RPMI7951 (cell line): Measurements from ENCODE around the gene ALS2CL. TPM values are rescaled to one million over a fixed set of nuclear protein-coding genes. Genes with fewer than 3 reads are reported as not detected.
A peak's percentile ranks its signal among the peaks of the same experiment; 100 is the strongest.

Source experiments
- DNase-seq: peaks from one replicate; pipeline ENCODE4 v3.0.0-alpha.2; 2012; ENCODE audit warnings: low read depth
- total RNA-seq: library from RNA; depleted of rRNA; stranded (reverse); fragments of >200 nt; shearing (Covaris generic); gene quantifications from 2 replicates; pipeline ENCODE4 v1.2.3, GENCODE V29; 2014

The ALS2CL gene
- total RNA-seq, 1 experiment from 2014 or later, result 1.2 TPM

DNA sequence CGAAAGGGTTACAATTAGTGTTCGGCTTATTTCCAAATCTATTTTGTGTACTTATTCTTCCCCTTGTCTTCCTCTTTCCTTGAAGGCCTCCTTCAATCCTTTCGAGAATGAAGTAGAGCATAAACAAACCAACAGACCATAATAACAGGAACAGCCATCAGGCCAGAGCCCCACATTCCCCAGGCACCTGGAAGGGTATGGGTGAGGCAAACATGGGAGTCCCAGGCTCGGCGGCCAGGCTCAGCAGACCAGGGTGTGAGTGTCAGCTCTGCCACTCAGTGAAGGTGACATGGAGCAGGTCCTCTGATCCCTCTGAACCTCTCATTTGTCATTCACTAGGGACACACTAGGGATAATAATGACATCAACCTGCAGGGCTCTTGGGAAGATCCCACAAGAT is 13.8 kb downstream of the ALS2CL start:
- DNase-seq, result no peak

DNA sequence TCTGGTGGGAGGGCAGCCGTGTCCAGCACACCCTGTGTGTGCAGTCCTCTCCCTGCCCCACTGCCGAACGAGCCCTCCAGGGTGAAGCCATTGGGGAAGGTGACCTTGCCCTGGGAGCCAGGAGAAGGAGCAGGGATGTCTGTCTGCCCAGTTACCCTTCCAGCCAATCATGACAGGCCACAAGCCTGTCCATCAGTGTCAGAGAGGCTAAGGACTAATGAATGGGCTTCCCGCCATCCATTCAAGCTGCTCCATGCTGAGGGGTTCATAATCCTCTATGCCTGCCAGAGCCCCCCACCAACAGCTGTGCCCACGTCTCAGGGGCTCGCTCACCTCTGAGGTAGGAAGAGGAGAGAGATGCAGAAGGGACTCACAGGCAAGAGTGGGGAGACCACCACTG is 15.2 kb downstream of the ALS2CL start:
- no peak for DNase-seq

DNA sequence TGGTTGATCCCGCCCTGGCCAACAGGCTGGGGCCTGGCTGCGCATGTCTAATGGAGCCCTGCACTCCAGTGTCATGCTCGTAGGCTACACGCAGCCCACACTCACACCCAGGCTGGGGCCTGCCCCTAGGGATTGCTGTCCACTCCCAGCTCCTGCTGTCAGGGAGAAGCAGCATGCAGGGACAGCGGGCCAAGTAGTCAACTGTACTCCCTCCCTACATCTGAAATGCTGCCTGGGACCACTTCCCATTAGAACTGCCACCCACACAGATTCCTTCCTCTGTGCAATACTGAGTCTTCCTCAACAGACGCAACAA is 16.1 kb downstream of the ALS2CL start:
- peak; percentile 24 for DNase-seq

DNA sequence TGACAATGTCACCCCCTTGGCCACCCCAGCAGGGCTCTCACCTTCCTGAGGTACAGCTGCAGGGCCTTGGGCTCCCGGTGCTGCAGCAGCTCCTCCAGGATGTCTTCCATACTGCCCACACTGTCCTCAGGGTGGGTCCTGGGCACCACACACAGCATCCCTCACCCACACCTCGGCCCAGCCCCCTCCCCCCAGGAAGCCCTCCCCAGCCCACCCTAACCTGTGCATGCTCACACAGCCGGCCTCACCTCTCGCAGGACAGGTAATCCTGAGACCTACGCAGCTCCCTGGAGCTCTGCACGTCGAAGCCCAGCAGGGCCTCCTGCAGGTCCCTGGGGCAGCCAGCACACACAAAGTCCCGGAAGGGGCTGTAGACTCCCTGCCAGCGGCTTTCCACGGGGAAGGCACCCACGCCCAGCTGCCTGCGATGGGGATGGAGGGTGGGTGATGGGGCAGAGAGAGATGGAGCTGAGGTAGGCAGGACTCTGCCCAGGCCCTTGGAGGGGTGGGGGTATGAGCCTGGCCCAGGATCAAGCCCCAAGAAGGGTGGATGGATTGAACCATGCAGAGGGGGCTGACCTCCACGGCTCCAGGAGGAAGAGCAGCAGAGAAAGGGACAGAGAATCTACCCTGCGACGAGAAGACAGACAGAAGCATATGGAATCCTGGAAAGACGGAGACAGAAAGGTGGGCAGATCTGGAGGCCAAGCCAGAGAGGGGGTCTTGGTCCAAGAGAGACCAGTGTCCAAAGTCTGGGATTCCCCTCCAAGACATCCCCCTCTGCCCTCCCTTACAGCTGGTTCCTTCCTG is 16.7 kb downstream of the ALS2CL start:
- DNase-seq, result no peak

DNA sequence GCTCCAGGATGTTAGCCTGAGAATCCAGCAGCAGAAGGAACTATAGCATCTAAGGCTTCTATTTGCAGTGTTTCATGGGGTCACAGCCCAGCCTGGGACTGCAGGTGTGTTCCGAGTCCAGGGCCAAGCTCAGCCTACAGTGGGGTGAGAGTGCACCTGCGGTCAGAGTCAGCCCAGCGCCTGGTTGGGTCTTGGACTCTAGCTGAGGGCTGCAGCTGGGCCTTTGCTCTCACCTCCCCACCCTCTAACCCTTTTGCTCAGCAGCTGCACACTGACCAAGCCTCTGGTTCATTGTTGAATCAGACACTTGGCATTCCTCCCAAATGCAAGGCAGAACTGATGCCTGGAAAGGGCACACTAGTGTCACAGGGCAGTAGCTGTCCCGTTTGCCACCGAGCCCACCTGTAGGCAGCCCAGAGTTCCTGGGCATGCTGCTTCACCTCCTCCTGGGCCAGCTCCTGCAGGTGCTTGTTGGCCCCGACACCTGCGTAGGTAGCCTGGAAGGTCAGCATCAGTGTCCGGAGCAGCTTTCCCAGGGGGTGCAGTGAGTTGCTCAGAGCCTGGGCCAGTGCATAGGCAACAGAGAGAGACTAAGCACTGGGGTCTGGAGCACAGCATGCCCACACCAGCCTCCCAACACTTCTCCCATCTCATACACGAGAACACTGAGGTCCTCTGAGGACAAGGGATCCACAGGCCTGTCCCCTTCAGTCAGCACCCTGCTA is 17.5 kb downstream of the ALS2CL start:
- DNase-seq, result peak; percentile 58

DNA sequence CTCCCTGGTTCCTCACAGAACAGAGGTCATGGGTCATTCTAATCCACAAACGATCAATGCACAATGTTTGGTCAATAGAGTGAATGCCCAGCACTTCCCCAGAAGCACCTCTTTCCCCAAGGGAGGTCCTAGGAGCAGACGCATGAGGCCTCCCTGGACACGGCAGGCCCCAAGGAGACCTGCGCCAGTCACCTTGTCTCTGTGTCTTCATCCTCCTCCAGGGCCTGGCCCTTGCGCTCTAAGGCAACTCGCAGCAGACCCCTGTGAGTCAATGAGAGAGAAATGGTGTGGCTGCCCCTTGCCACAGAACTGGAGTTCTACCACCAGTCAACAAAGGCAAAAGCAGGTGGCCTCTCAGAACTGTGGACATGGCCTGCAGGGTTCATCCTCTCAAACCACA is 18.1 kb downstream of the ALS2CL start:
- no peak for DNase-seq

DNA sequence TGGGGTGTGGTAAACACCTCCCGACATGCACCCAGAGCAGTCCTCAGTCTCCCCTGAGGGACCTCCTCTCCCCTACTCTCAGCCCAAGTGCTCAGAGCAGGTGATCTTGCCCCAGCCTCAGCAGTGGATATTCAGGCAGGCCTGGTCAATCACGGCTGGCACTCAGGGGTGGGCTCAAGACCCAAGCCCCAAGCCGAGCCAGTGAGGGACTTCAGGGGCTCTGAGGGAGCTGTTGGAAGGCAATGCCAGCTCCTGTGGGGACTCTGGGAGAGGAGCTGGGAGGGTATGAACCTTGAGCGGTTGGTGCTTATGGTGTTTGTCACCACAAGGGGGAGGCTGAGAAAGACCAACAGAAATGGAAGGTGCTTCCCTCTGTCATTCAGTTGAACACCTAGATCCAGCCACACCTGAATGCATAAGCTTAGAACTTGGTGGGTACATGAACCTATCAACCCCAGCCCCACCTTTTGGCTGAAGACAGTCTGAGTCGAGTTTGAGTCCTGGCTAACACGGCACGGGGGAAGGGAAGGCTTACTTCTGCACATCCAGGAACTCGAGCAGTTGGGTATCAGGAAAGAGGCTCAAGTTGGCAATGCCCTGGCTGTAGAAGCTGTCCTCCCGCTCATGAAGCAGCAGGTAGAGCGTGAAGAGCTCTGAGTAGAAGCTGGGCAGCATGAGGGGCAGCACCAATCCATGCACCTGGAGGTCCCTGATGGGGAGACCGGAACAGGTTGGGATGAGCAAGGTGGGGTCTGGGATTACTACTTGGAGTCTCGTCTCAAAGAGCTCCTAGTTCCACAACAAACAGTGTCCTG is 19.2 kb downstream of the ALS2CL start:
- DNase-seq, result no peak

DNA sequence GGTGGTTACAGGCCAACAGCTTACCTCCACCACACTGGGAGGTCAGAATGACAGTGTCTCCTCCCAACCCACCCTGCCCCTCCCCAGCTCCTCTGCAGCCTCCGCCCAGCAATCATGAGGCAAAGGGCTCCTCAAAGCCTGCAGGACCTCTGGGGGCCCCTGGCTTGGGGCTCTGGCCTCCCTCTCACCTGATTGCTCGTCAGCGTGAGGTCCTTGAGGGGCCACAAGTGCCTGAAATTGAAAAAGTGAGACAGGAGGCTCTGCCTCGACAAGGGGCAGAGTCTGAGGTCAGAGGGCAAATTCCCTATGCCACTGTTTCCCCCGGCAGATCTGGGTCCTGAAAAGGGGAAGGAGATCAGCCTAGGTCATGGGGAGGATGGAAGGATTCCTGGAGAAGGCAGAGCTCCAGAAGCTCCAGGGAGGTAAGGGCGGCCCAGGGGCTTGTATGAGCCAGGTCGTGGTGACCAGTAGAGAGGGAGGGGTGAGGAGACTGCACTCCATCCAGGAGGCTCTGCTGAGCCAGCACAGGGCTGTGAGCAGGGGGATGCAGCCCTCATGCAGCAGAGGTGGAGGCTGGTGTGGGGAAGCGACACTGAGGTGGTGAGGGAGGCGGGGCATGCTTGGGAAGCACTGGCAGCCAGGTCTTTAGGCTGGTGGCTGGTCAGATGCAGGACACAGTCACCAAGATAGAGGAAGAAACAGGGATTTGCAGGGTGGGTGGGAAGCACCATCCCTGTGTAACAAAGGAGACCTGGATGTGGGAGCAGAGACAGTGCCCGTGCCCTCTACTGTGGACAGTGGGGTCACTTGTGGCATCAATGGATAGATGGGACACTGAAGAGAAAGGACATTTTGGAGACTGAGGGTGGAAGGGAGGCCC is 20.1 kb downstream of the ALS2CL start:
- DNase-seq, result no peak

DNA sequence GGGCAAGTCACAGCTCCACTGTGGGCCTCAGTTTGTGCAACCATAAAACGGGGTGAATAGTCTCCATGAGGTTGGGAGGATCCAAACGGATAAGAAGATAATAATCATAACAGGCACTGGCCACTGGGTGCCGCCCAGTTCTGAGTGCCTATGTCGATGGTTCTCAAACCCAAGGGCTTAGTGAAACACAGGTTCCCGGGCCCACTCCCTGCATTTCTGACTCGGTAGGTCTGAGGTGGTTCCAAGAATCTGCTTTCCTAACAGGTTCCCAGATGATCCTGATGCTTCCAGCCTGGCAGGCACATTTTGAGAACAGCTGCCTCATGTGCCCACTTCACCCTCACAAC is 21.2 kb downstream of the ALS2CL start:
- DNase-seq, result no peak

DNA sequence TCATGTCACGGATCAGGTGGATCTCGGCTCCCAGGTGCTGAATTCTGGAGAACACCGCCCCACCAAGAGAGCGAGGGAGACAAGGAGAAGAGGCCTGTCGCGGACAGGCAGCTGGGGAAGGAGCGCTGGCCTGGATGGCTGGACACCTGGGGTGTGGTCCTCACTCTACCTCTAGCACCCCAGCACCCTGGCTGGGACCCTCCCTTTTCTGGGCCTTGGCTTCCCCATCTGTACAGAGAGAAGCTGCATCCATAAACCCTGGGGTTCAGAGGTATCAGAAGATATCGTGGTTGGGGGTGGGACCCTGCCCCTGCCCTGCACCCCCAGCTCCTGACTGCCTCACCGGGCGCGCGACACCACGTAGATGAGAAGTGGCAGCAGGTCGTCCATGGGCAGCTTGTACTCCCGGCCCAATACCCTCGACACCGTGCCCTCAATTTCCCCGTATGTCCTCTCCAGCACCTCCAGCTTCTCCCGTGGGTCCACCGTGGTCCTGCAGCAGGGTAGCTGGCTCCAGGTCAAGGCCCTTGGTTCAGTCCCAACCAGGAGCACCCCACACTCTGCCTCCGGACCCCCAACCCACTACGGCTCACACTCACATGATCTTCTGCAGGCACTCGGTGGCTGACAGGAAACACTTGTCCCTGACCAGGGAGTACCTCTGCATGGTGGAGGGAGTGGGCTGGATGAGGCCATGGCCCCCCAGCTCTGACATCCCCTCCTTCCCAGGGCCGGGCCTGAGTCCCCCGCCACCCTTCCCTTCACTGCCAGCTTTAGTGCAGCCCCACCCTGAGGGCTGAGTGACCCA is 21.7 kb downstream of the ALS2CL start:
- no peak for DNase-seq

DNA sequence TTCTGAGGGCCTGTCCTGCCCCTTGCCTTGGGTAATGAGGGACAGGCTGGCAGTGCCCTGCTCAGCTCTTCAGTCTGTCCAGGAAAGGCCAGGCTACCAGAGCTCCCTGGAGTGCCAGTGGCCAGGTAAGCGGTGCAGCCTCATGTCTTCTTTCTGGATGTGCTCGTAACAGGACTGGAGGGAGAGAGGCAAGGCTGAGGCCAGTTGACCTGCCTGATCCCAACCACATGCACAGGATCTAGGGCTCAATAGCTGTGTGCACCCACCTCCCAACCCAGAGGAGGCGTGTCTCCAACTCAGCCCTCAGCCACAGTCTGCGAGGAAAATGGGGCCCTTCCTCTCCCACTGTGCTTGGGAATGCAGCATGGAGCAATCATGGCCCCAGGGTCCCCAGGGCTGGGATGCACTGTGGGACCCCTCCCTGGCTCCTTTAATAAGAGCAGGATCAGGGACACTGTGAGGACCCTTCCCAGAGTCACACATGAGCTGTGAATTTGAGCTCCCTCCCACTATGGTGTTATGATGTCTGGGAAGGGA is 22.5 kb downstream of the ALS2CL start:
- no peak for DNase-seq

DNA sequence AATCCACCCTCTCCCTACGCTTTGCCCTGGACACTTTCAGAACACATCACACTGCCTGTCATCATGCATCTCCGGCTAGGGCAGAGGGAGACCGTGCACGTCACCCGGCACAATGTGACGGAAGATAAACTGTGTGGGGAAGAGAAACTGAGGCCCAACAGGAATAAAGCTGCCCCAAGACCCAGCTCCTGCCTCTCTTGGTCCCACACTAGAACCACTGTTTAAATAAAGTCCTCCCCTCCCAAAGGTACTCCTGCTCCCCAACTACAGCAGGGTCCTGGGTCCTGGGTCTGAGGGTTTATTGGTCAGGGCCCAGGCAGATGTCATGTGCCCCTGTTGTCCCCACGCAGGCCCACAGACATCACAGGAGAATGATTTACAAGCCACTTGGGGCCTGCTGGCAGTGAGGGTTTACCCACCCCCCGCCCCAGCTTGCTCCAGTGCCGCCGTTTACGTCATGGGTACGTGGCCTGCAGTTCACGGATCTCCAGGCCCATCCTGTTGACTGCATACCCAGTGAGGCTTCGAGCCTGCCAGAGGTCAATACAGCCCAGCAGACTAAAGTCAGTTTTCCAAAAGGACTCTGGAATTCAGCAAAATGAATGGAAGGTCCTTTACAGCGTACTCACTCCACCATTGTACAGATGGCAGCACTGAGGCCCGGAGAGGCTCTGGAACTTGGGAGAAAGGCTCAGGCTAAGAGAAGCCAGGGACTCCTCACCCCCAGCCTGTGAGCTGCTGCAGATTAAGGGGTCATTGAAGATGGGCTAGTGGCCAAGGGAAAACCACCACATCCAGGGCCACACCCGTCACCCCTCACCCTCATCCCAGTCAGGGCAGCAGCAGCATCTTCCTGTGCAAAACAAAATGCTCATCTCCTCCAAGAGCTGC is 23.2 kb downstream of the ALS2CL start:
- no peak for DNase-seq

DNA sequence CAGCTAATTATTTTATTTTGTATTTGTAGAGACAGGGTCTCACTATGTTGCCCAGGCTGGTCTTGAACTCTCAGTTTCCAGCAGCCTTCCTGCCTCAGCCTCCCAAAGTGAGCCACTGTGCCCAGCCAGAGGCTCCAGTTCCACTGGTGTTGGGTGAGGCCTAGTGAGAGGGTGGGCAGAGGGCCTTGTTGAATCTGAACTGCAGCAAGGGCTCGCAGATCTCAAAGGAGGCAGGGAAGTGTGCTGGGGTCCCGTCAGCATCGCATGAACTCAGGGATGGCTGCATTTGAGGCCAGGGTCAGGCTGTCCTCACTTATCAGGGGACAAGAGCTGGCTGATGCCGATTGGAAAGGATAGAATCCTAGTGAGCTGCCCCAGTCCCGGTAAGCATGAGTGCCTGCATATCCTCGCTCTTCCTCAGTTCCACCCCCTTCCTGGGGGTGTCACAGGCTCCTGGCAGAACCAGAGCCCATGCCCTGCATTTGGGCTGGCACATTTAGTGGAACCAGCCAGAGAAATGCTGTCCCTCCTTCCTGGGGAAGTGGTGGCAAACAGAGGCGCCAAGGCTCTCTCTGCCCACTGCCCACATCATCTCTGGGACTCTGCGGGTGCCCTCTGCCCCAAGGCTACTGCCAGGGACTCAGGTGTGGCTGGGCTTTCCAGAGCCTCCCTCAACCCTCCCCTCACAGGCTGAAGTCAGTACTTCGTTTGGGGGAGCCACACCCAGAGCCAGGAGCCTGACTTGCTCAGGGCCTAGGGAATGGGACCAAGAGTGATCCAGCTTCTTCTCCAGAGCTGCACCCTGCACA is 24.1 kb downstream of the ALS2CL start:
- no peak for DNase-seq

DNA sequence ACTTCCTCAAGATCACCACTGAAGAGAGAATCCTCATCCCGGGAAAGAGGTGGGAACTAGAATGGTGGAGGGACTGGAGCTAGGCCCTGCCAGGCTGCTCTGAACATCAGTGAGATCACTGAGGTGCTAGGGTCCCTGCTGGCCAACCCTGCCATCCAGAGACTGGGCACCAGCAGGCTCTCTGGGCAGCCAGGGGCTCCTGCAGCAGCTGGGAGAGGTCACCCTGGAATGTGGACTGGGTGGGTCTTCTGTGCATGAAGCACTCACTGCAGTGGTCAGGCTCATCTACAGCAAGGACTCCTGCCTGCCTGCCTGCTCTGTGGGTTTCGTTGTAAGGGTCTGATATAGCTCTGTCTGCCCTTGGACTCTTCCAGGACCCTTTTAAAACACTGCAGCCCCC is 24.9 kb downstream of the ALS2CL start:
- no peak for DNase-seq

DNA sequence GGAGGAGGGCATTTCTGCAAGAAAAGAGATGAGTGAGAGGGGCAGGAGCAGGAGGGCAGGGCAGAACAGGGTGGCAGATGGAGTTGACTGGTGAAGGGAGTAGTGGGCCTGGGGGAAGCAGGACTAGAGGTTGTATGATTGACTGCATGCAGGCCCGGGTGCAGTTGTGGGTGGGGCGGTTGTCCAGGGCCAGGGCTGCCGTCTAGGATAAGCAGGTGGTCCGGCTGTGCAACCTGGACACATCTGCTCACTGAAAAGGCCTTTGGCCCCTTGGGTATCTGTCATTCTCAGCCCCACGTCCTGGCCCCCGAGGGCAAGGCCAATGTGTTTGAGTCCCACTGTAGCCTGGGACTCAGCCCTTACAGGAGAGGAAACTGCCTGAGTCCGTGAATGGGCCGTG is 25.4 kb downstream of the ALS2CL start:
- no peak for DNase-seq

DNA sequence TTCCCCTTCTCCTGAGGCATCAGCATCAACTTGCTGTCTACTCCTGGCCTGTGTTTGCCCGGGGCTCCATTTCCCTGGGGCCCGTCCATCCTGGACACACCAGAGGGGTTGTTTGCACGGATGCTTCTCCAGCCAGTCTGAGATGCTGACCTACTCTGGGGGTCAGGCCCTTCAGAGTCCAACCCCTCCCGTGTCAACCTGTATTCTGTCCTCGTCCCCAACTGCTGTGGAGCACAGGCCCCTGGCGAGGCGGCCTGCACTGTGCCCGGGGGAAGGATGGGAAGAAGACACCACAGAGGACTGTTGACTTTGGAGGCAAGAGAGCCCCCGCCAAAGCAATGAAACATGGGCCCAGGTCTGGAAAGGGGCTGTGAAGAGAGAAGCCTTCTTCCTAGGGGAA is 25.8 kb downstream of the ALS2CL start:
- DNase-seq, result no peak

DNA sequence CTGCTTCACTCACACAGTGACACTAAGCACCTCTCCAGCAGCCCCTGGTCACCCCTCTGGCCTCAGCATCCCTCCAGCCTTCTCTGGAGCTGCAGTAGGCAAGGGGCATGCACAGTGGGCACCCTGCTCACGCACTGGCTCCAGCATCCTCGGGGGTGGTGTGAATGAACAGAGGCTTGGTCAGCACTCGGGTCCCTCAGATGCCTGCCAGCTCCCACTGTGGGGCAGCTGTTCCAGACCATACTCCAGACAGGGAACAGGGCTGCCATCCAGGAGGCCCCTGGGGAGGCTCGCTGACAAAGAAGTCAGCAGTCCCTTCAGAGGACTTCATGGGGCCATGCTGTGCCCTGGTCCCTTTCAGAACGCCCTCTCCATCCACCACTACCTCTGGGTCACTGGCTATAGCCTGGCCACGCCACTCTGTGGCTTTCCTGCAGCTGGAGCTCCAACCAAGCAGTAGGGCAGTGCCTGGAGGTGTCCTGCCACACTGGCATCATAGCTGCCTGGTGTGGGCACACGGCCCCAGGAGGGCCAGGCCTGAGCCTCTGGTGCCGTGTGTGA is 26.3 kb downstream of the ALS2CL start:
- DNase-seq, result no peak

DNA sequence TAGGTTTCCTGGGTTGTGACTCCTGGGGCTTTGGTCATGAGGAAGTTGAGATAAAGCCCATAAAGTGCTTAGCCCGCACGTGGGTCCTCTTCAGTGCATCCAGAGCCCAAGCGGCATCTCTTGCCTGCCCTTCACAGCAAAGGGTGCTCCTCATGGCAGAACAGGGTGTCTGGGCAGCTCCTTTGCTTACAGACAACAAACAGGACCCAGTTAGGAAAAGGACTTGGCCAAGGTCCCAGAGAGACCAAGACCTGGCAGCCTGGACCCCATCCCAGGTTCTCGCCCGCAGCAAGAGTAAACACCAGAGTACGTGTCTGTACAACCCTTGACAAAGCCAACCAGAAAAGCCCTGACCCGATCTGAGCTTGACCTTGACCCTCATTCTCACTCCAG is 27.0 kb downstream of the ALS2CL start:
- no peak for DNase-seq
